ENCODE data around the gene E2F6.

The E2F6 gene

DNA sequence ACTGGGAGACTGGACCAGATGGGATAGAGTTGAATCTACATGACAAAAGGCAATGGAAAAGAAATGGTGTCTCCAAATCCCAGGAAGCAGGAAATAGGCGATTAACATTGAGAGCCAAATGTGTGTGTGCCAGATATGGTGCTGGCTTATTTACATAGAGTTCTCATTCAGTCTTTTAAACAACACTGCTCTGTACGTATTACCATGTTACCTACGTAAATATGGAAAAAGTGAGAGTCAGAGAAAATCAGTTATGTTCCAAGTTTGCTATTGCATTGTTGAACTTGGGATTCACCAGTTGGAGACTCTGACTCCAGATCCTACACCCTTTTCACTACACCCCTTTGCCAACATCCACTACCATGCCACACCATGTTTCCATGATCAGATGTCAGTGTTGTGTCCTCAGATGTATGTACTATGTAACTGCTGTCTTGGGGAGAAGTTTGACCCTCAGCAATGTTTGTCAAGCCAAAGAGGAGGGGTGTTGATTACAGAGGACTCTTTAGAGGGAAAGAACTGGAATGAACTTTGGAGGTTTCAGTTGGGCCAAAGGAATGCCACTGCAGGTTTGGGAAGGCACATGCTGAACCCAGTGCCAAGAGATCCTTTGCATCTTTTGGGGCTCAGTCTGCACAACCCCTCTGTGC is 48.2 kb upstream of the E2F6 start:
- no peaks in the 10 kb centered on the region for H3K27me3 ChIP-seq (ENCODE audit: insufficient read depth, low read length, poor library complexity, severe bottlenecking)
- H4K20me1 ChIP-seq (ENCODE audit: insufficient read depth, low read length, poor library complexity, severe bottlenecking) = no peaks in the 10 kb centered on the region
- H3K4me2 ChIP-seq (ENCODE audit: low read depth, low read length, poor library complexity, severe bottlenecking) = no peak overlapping the region
- H3K9me3 ChIP-seq (ENCODE audit: insufficient read depth, low read depth, low read length) = no peaks in the 10 kb centered on the region
- H3F3A ChIP-seq (ENCODE audit: low read depth) = no peaks in the 10 kb centered on the region
- no peak overlapping the region for H3K9ac ChIP-seq (ENCODE audit: low read depth, low read length, poor library complexity, severe bottlenecking)
- H3K4me3 ChIP-seq (ENCODE audit: low read length, poor library complexity, severe bottlenecking) = no peak overlapping the region
- no peaks in the 10 kb centered on the region for H3K4me1 ChIP-seq (ENCODE audit: insufficient read depth, low read length, poor library complexity, severe bottlenecking)
- no peak overlapping the region for H2AFZ ChIP-seq (ENCODE audit: low read length)
- H3K9me2 ChIP-seq (replicated peaks; ENCODE audit: low read depth, low read length) = no peaks in the 10 kb centered on the region
- no peaks in the 10 kb centered on the region for H3K36me3 ChIP-seq (ENCODE audit: insufficient read depth, low read length)
- no peaks in the 10 kb centered on the region for H3K79me2 ChIP-seq (ENCODE audit: insufficient read depth, low read length)
- no peak for TF ChIP-seq EZH2phosphoT487 (IDR thresholded peaks at IDR 0.05; ENCODE audit: borderline replicate concordance)
- TF ChIP-seq, protein P1, sequence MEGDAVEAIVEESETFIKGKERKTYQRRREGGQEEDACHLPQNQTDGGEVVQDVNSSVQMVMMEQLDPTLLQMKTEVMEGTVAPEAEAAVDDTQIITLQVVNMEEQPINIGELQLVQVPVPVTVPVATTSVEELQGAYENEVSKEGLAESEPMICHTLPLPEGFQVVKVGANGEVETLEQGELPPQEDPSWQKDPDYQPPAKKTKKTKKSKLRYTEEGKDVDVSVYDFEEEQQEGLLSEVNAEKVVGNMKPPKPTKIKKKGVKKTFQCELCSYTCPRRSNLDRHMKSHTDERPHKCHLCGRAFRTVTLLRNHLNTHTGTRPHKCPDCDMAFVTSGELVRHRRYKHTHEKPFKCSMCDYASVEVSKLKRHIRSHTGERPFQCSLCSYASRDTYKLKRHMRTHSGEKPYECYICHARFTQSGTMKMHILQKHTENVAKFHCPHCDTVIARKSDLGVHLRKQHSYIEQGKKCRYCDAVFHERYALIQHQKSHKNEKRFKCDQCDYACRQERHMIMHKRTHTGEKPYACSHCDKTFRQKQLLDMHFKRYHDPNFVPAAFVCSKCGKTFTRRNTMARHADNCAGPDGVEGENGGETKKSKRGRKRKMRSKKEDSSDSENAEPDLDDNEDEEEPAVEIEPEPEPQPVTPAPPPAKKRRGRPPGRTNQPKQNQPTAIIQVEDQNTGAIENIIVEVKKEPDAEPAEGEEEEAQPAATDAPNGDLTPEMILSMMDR (conservative IDR thresholded peaks at IDR 0.05; ENCODE audit: low read length) = no peak

DNA sequence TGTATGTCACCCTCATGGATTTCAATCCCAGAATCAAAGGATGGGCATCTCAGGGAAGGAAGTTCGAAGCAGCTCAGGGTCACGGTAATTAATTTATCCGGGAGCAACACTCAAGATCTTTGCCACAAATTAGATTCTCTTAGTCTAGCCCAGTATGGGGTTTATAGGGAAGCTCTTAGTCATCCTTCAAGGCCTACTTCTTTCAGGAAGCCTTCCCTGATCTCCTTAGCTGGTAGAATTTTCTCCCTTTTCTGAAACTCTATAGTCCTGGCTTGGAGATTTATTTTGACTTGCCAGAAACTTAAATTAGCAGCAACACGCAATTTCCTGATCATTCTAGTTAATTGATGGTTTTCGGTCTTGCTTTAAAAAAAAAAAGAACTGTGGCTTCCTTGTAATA is 47.4 kb upstream of the E2F6 start:
- H3K4me3 ChIP-seq (ENCODE audit: low read length, poor library complexity, severe bottlenecking) = no peak overlapping the region
- H3K27me3 ChIP-seq (ENCODE audit: insufficient read depth, low read length, poor library complexity, severe bottlenecking) = no peaks in the 10 kb centered on the region
- no peak overlapping the region for H3K9ac ChIP-seq (ENCODE audit: low read depth, low read length, poor library complexity, severe bottlenecking)
- no peaks in the 10 kb centered on the region for H3F3A ChIP-seq (ENCODE audit: low read depth)
- no peaks in the 10 kb centered on the region for H3K9me2 ChIP-seq (replicated peaks; ENCODE audit: low read depth, low read length)
- H3K36me3 ChIP-seq (ENCODE audit: insufficient read depth, low read length) = no peaks in the 10 kb centered on the region
- no peak for TF ChIP-seq EZH2phosphoT487 (IDR thresholded peaks at IDR 0.05; ENCODE audit: borderline replicate concordance)
- H3K4me2 ChIP-seq (ENCODE audit: low read depth, low read length, poor library complexity, severe bottlenecking) = no peak overlapping the region
- H3K9me3 ChIP-seq (ENCODE audit: insufficient read depth, low read depth, low read length) = no peaks in the 10 kb centered on the region
- H3K4me1 ChIP-seq (ENCODE audit: insufficient read depth, low read length, poor library complexity, severe bottlenecking) = no peaks in the 10 kb centered on the region
- no peaks in the 10 kb centered on the region for H4K20me1 ChIP-seq (ENCODE audit: insufficient read depth, low read length, poor library complexity, severe bottlenecking)
- H2AFZ ChIP-seq (ENCODE audit: low read length) = no peak overlapping the region
- no peaks in the 10 kb centered on the region for H3K79me2 ChIP-seq (ENCODE audit: insufficient read depth, low read length)

DNA sequence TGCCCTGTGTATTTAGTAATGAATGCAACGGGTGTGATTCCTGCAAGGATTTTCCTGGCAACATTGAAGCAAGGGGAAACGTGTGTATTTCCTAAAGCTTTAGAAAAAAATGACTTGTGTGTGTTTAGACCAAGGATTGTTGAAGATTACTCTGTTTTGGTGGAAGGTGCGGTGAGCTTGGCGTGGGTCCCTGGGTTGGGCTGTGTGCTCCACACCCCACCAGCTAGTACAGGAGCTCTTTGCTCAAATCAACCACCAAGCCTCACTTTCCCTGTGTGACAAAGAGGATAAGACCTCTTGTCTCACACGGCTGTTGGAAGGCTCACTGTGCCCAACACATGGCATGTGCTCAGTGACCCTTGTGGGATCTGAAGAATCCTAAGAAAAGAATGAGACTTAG is 46.5 kb upstream of the E2F6 start:
- no peaks in the 10 kb centered on the region for H3K36me3 ChIP-seq (ENCODE audit: insufficient read depth, low read length)
- H3F3A ChIP-seq (ENCODE audit: low read depth) = no peaks in the 10 kb centered on the region
- TF ChIP-seq, protein P1 (conservative IDR thresholded peaks at IDR 0.05; ENCODE audit: low read length) = no peak
- TF ChIP-seq EZH2phosphoT487 (IDR thresholded peaks at IDR 0.05; ENCODE audit: borderline replicate concordance) = no peak
- H3K79me2 ChIP-seq (ENCODE audit: insufficient read depth, low read length) = no peaks in the 10 kb centered on the region
- H2AFZ ChIP-seq (ENCODE audit: low read length) = no peak overlapping the region
- no peaks in the 10 kb centered on the region for H3K9me2 ChIP-seq (replicated peaks; ENCODE audit: low read depth, low read length)
- H3K4me2 ChIP-seq (ENCODE audit: low read depth, low read length, poor library complexity, severe bottlenecking) = no peak overlapping the region
- no peaks in the 10 kb centered on the region for H3K9me3 ChIP-seq (ENCODE audit: insufficient read depth, low read depth, low read length)
- no peaks in the 10 kb centered on the region for H4K20me1 ChIP-seq (ENCODE audit: insufficient read depth, low read length, poor library complexity, severe bottlenecking)
- no peak overlapping the region for H3K9ac ChIP-seq (ENCODE audit: low read depth, low read length, poor library complexity, severe bottlenecking)
- no peaks in the 10 kb centered on the region for H3K4me1 ChIP-seq (ENCODE audit: insufficient read depth, low read length, poor library complexity, severe bottlenecking)
- H3K27me3 ChIP-seq (ENCODE audit: insufficient read depth, low read length, poor library complexity, severe bottlenecking) = no peaks in the 10 kb centered on the region
- no peak overlapping the region for H3K4me3 ChIP-seq (ENCODE audit: low read length, poor library complexity, severe bottlenecking)

Data from Loucy (cell line).